NT2/D1 (cell line): ENCODE data around the gene TAGAP.

ENCODE experiments used
- DNase-seq: peaks from one replicate; pipeline ENCODE4 v3.0.0-alpha.2; 2011; ENCODE audit warnings: low read depth, low spot score
- H3K27me3 ChIP-seq: 2 replicates; pipeline ENCODE4 v1.6.0; 2011; ENCODE audit warnings: mild to moderate bottlenecking; ENCODE audit not compliant: insufficient read length, insufficient read depth
- H3K36me3 ChIP-seq: 2 replicates; pipeline ENCODE4 v1.6.1; 2011; ENCODE audit warnings: mild to moderate bottlenecking, low read length, mixed read lengths; ENCODE audit not compliant: insufficient read depth, insufficient read length
- H3K4me1 ChIP-seq: 2 replicates; pipeline ENCODE4 v1.5.1; 2011; ENCODE audit not compliant: insufficient read depth, insufficient read length
- H3K4me3 ChIP-seq: 2 replicates; pipeline ENCODE4 v1.5.1; 2011; ENCODE audit warnings: low read depth; ENCODE audit not compliant: insufficient read length
- H3K9ac ChIP-seq: 2 replicates; pipeline ENCODE4 v1.6.0; 2011; ENCODE audit warnings: low read depth; ENCODE audit not compliant: insufficient read length
- H3K9me3 ChIP-seq: 2 replicates; pipeline ENCODE4 v1.5.1; 2011; ENCODE audit warnings: mild to moderate bottlenecking, low read length; ENCODE audit not compliant: insufficient read depth
- SUZ12 ChIP-seq: IDR thresholded peaks from 2 replicates; pipeline ENCODE4 v1.6.1; 2011; ENCODE audit not compliant: insufficient read length, insufficient read depth; ENCODE audit errors: extremely low read depth
- YY1 ChIP-seq: IDR thresholded peaks from 2 replicates; pipeline ENCODE4 v1.6.1; 2011; ENCODE audit not compliant: insufficient read length, insufficient read depth
- ZNF274 ChIP-seq: IDR thresholded peaks from 2 replicates; pipeline ENCODE4 v1.6.1; 2011; ENCODE audit warnings: mild to moderate bottlenecking, low read depth, low read length

The TAGAP gene, protein sequence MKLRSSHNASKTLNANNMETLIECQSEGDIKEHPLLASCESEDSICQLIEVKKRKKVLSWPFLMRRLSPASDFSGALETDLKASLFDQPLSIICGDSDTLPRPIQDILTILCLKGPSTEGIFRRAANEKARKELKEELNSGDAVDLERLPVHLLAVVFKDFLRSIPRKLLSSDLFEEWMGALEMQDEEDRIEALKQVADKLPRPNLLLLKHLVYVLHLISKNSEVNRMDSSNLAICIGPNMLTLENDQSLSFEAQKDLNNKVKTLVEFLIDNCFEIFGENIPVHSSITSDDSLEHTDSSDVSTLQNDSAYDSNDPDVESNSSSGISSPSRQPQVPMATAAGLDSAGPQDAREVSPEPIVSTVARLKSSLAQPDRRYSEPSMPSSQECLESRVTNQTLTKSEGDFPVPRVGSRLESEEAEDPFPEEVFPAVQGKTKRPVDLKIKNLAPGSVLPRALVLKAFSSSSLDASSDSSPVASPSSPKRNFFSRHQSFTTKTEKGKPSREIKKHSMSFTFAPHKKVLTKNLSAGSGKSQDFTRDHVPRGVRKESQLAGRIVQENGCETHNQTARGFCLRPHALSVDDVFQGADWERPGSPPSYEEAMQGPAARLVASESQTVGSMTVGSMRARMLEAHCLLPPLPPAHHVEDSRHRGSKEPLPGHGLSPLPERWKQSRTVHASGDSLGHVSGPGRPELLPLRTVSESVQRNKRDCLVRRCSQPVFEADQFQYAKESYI

DNA sequence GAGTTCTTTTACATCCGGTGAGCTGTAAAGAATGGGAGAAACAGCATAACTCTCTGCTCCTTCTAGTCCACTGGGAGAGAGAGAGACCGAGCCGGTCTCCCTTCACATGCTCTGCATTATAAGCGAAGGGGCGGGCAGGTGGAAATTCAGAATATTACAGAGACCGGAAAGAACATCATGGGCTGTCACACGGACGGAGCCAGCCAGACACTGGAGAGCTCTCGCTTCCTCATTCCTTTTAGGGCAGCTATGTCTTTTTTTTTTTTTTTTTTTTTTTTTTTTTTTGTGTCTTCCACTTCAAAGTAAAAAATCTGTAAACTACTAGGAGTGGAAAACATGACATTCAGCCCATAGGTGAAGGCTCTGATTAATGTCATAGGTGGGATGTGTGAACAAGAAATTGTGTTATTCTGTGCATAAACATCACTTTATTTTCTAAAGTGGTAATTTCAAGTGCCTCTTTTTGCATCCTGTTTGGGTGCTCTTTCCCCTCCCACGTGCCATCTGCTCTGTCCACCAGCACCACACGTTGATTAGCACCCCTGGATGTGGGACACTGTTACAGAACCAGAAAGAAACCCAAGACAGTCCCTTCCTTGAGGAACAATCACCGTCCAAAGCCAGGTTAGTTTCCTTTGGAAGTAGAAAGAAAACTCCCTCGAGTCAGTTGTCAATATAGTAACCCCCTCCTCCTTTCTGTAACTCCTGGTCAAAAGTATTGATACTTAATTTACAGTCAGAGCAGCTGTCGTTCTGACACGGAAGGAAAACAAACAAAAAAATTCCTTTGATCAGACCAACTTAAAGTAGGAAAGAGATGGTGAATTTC lies at the start of gene TAGAP:
TSS of gene TAGAP (minus strand) at position 93 of the 829 bp plus-strand sequence. CDS start 845 bp downstream, outside the sequence.
- no peak for TF ChIP-seq ZNF274
- TF ChIP-seq SUZ12, result no peak
- no peak for TF ChIP-seq YY1
- Histone ChIP-seq H3K4me3 (no peak within 1 kb of the TSS), H3K36me3 (no peaks in the 10 kb centered on the region), H3K9ac (no peak within 1 kb of the TSS), H3K9me3 (no peaks in the 10 kb centered on the region), H3K27me3 (no peaks in the 10 kb centered on the region), H3K4me1 (peaks cover 2% of the 10 kb centered on the region)
- no peak for DNase-seq

DNA sequence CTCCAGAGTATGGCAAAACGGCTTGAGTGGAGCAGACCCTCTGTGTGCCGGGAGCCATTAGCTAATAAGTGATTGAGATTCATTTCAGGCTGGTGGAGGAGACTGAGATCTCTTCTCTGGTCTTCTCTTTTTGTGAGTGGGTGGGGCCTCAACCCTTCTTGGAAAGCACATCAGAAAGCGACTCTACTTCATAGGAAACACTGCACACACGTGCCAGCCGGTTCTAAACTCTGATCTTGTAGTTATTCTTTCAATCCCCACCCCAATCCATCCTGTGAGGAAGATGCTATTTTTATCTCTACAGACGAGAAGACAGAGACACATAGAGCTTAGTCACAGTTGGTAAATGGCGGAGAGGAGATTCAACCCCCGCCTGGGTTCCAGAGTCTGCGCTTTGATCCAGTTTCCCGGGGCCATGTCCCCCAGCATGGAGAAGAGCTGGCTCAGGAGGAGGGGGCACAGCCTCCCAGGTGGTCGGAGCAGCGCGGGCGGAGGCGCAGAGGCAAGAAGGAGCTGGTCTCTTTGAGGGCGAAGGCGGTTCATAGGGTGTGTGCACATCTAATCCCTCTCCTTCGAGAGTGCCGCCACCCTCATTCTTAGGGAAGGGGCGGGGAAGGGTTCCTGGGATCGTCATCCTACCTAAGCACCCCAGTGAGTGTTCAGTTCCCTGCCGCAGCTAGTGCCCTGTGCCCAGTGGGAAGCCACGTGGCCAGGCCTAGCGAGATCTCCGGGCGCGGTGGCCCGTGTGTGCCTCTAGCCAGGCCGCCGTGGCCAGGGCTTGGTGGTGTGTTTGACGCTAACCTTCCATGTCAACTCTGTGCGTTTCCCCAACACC lies 49.0 kb upstream of the TAGAP start:
- no peaks in the 10 kb centered on the region for H3K27me3 ChIP-seq
- H3K4me3 ChIP-seq, result no peak overlapping the region

DNA sequence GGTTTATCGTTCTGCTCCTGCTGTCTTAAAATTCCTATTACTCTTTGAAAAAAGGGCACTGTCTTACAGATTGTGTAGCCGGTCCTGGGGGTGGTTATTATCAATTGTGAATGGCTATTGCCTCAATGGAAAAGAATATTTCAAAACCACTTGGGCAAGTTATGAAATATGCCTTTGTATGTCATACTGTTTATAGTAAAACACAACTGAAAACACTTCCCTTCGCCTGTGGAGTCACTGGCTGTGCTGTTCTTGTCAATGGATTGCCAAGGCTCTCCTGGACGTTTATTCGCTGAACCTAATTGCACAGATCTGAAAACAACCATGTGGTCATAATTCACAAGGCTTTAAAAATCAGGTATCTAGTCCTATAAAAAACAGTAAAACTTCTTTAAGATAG lies 47.8 kb upstream of the TAGAP start:
- TF ChIP-seq SUZ12 (no peak), YY1 (no peak), ZNF274 (no peak)
- Histone ChIP-seq H3K9ac (no peak overlapping the region), H3K9me3 (no peaks in the 10 kb centered on the region), H3K4me1 (peaks cover 2% of the 10 kb centered on the region), H3K27me3 (no peaks in the 10 kb centered on the region), H3K4me3 (no peak overlapping the region), H3K36me3 (no peaks in the 10 kb centered on the region)
- no peak for DNase-seq

More for the DNA sequence above, 49.0 kb upstream of the TAGAP start:
- H3K9me3 ChIP-seq, result no peaks in the 10 kb centered on the region
- TF ChIP-seq ZNF274 (no peak), YY1 (no peak), SUZ12 (no peak)
- H3K9ac ChIP-seq, result no peak overlapping the region
- H3K4me1 ChIP-seq, result peaks cover 2% of the 10 kb centered on the region
- no peak for DNase-seq
- H3K36me3 ChIP-seq, result no peaks in the 10 kb centered on the region

- H3K36me3 ChIP-seq, result no peaks in the 10 kb centered on the region
- no peaks in the 10 kb centered on the region for H3K9me3 ChIP-seq
- no peaks in the 10 kb centered on the region for H3K27me3 ChIP-seq
- no peak for DNase-seq
- TF ChIP-seq SUZ12 (no peak), YY1 (no peak), ZNF274 (no peak)
- H3K4me1 ChIP-seq, result peaks cover 2% of the 10 kb centered on the region
- no peak overlapping the region for H3K4me3 ChIP-seq
- H3K9ac ChIP-seq, result no peak overlapping the region
Measured at GRCh38 chr6:159090530-159091480, 46.0 kb upstream of the TAGAP start.

GRCh38 chr6:159089909-159090308 lies 45.1 kb upstream of the TAGAP start:
- Histone ChIP-seq H3K4me3 (no peak overlapping the region), H3K27me3 (no peaks in the 10 kb centered on the region), H3K9ac (no peak overlapping the region), H3K4me1 (peaks cover 2% of the 10 kb centered on the region), H3K36me3 (no peaks in the 10 kb centered on the region), H3K9me3 (no peaks in the 10 kb centered on the region)
- TF ChIP-seq ZNF274 (no peak), YY1 (no peak)
- DNase-seq, result no peak

GRCh38 chr6:159089443-159089842 lies 44.7 kb upstream of the TAGAP start:
- no peak overlapping the region for H3K4me3 ChIP-seq
- H3K9me3 ChIP-seq, result no peaks in the 10 kb centered on the region
- TF ChIP-seq ZNF274 (no peak), YY1 (no peak), SUZ12 (no peak)
- DNase-seq, result no peak
- no peak overlapping the region for H3K9ac ChIP-seq
- no peaks in the 10 kb centered on the region for H3K36me3 ChIP-seq
- peaks cover 2% of the 10 kb centered on the region for H3K4me1 ChIP-seq
- no peaks in the 10 kb centered on the region for H3K27me3 ChIP-seq
